DMS114 treated with DMSO at 0.1 percent for 48 hours (cell line): ENCODE results near the gene MIEN1.
"Not testable (repeated sequence)": the region's sequence is repeated elsewhere in the genome, so short reads cannot be mapped to it uniquely, and the experiment has no call there.

Experiments
- DNase-seq: peaks from one replicate; lab custom pipeline; 2025; ENCODE audit not compliant: unreplicated experiment; lab: John Stamatoyannopoulos, UW

The MIEN1 gene

DNA sequence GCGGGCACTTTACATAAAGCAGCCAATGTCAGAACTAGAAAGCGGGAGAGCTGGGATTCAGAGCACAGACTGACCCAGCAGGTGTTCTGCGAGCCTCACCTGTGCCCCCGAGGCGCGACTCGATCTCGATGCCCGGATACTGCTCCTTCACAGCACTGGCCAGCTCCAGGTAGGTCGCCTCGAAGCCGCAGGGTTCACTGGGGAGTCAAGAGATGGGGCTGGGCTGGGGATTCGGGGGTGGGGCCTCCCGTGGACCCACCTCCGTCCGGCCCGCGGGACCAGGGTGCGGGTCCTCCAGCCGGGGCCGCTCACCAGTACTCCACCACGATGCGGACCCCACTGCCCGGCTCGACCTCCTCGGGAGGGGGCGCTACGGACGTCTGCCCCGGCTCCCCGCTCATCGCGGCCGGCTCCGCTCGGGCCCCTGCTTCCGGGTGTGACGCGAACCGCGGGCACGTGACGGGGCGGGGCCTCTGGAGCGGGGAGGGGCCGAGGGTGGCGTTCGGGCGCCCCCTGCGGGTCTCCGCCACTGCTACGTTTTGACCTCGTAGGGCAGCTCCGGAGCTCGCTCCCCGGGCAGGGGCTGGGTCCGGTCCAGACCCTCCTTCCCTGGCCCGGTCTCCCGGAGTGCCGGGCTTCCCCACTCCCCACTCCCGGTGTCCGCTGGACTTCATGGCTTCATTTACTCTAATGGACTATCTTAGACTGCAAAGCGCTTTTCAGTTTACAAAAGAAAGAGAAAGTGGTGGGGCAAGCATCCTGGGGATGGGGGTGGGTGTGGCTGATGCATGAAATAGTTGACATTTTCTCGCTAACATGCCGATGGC lies at the start of gene MIEN1:
MIEN1 (minus strand) TSS at position 438 of the 827 bp plus-strand sequence; CDS start at position 401, 37 bp downstream.
- peak; percentile 47 for DNase-seq

DNA sequence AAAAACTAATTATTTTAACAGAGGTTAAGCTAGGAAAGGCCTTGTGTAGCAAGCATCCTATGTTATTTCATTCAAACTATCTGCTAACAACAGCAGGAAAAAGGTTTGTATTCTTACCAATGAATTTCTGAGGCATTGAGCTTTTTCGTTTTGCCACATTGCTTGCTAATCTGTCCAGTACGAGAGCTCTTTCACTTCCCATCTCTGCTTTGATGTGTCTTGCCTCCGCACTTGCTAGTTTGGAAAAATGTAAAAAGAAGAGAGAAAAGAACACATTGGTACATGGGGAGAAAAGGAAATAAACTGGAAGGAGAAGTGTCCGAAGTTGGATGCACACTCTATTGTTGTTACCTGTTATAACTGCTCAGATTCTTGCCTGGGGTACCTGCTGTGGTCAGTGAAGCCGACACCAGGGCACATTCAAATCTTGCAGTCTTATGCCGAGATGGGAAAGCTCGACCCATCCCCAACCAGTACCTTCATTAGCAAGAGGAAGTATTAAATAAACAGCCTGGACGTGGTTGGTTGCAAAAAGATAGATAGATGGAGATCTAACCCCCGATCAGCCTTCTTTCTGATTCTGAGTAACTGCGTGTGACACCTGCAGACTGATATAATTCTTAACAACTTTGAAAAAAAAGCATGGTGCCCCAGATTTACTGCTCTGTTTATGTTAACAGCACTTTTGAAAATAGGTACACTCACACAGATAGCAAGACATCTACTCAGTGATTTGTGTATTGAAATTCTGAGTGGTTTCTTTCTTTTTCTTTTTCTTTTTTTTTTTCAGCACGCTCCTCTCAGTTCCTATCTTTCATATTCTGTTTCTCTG lies 47.4 kb upstream of the MIEN1 start:
- no peak for DNase-seq

DNA sequence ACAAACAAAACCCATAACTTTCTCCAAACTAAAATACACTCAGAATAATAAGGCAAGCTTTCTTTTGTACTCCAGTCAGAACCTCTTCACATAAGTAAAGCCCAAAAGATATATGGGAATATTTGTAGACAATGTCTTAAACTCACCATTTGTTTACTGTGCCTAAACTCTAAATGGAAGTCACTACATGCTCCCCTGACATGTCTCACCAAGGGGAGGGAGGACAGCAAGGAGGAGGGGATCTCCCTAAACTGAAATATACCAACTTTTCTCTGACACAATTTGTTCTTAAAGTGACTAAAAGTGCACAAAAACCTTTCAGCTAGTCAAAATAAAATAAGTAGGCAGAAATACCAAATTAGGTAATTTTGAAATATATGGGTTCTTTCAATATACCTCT lies 45.9 kb upstream of the MIEN1 start:
- DNase-seq, result no peak

GRCh38 chr17:39775031-39775430 lies 44.7 kb upstream of the MIEN1 start:
- DNase-seq, result no peak

DNA sequence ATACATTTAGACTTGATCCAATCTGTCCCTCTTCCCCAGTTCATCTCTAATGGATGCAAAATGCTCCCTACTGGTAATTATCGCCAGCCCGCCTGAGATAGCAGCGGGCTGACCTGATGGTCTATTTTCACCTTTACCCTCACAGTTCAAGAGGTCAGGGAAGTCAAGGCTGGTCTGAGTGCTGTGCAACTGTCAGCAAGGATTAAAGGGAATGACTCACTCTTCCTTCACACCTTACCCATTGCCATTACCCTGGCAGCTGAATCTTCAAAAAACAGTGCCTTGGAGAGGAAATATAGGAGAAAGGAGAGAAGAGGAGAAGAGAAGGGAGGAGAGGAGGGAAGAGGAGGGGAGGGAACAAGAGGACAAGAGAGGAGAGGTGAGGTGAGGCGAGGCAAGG lies 43.7 kb upstream of the MIEN1 start:
- DNase-seq, result no peak

DNA sequence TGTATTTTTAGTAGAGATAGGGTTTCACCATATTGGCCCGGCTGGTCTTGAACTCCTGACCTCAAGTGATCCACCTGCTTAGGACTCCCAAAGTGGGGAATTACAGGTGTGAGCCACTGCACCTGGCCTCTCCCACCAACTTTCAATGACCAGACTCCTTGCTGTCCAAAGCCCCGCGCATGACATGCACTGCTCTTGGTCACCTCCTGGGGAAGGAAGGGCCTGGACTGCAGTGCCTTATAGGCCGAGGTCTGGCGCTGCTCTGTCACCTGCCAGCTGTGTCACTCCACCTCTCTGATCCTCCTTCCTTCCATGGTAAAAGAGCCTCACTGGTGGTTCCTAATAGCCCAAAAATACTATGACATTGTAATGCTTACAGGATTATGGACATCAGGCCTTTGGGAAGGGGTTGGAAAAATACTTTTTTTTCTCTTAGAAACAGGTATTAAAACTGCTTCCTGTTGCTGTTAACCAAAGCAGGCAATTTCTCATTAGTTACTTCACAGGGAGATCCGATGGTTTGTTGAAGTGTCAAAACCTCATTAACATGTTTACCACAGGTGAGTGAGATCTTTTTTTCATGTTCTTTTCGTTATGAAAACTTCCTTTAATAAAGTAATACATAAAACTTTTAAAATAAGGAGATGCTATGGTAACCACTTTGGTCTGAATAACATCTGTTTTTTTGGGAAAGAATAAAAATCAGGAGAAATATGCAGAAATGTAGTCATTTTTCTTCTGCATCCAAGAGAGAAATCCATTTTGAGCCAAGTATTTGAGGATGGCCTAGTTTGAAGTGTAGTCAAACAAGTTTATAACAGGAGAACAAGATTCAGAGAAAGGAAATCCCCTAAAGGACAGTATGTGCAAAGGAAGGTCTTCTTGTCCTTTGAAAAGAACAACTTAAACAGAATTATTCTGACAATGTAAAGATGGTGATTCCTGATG lies 42.9 kb upstream of the MIEN1 start:
- DNase-seq, result no peak

DNA sequence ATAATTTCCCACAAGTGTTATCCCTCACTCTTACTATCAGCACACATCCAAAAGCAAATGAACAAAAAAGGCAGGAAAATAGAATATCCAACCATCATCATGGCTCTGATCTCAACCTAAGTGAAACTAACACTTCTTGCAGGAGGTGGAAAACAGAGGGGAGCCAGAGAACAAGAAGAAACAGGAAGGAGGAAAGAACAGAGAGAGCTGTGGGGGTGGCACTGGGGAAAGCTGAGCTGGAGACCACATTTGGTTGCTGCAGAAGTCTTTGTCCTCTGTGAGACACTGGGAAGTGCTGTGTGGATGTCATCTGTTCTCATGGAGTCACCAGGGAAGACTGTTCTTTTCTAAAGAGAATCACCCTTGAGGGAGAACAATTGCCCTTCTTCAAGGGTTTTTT lies 42.1 kb upstream of the MIEN1 start:
- DNase-seq, result no peak

DNA sequence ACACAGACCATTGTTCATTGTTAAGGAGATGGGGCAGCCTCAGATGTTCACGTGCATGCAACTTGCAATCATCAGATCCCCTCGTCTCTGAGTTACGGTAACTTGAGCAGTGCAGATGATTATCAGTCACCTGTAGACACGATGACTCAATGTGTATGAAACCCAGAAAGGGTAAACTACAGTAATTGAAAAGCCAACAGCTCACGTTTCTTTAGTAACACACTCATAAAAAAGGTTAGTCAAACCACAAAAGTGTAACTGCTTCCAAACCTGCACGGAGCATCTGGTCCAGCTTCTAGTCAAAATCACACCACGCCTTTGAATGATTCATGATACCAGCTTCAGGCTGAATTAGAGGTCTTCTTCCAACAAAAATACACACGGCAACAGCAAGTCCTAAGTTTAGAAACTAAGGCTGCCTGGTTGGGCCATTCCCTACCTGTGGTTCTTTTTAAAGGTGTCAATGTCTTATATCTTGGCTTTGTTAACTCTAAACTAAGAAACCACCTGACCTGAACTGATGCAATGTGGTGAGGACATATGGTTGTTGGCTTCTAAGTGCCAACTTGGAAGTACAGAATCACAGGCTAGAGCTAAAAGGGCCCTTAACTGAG lies 39.7 kb upstream of the MIEN1 start:
- DNase-seq, result no peak

DNA sequence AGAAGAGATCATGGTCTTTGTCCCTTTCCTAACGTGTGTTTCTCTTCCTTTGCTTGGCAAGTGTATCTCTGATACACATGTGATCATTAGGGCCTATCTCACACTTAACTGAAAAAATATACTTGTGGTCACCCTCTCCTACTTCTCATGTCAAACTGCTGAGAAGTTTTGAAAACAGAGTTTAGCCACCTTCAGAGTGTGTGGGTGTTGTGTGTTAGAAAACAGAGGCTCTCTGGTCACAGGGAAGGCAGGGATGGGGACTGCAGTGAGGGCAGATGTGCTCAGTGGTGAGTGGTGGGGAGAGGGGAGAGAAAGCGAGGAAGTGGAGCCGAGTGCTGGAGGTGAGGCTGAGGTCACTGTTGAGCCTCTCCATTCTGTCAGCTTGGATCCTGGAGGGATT lies 36.8 kb upstream of the MIEN1 start:
- no peak for DNase-seq

DNA sequence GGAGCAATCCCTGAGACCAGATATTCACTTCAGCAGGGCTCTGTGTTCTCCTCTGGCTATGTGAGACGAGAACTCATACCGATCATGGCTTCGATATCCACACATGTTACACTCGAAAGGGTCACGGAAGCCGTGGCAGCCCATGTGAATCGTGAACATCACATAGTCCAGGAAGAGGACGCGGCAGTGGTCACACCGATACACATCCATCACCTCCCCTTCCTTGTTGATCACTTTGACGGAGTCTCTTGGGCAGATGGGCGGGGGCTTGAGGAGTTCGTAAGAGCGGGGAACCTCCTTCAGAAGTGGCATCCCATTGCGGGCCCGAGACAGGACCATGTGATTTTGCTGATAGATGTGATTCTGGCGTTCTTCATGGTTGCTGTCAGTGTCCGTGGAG lies 35.4 kb upstream of the MIEN1 start:
- DNase-seq, result no peak

DNA sequence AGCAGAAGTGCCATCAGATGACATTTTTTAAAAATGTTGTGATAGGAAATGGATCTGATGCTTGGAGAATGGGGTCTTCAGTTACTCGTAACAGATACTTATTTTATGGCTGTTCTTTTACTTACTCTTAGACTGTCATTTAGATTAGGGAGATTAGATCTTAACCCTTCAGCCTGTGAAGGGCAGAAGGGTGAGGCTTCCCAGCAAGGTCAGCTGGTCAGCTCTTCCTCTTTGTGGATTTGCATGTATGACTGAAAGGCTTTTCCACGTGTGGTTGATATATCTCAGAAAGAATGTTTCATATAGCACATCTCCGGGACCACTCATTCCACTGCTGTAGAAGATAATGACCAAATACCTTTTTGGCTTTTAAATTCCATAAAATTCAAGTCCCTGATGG lies 34.8 kb upstream of the MIEN1 start:
- DNase-seq, result no peak

GRCh38 chr17:39764171-39764570 lies 33.8 kb upstream of the MIEN1 start:
- not testable (repeated sequence) for DNase-seq

DNA sequence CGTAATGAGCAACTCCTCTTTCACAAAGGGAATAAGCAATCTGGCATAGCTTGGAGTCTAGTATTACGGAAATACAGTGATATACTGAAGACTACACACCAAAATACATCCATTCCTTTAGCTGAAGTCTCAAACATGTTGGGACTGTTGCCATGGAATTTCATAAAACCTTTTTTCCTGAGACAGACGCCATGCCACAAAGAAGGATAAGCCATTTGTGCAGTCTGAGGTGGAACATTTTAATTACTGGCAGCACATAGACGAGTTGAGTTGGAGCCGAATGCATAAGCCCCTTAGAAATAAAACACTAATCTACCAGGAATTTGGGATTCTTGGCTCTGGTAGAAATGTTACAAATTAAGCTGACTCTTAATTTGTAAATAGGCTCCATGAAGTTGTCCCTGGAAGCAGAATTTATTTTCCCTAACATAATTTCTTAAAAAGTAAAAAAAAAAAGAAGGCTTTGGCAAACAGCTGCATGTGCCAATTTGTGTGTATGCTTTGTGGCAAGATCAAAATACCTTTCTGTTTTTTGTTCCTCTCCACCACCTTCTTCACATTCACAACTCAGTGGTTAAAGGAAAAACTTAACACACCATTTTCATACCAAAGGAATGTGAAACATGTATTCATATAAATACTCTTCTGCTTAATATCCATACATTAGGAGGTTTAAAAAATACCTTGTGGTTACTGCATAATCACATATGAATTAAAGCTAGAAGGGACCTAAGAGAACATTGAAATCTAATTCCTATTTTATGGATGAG lies 32.9 kb upstream of the MIEN1 start:
- DNase-seq, result no peak

- DNase-seq, result no peak
These were observed 31.6 kb upstream of the MIEN1 start for GRCh38 chr17:39761861-39762496.

- no peak for DNase-seq
These were observed 28.9 kb upstream of the MIEN1 start for GRCh38 chr17:39759204-39759603.

DNA sequence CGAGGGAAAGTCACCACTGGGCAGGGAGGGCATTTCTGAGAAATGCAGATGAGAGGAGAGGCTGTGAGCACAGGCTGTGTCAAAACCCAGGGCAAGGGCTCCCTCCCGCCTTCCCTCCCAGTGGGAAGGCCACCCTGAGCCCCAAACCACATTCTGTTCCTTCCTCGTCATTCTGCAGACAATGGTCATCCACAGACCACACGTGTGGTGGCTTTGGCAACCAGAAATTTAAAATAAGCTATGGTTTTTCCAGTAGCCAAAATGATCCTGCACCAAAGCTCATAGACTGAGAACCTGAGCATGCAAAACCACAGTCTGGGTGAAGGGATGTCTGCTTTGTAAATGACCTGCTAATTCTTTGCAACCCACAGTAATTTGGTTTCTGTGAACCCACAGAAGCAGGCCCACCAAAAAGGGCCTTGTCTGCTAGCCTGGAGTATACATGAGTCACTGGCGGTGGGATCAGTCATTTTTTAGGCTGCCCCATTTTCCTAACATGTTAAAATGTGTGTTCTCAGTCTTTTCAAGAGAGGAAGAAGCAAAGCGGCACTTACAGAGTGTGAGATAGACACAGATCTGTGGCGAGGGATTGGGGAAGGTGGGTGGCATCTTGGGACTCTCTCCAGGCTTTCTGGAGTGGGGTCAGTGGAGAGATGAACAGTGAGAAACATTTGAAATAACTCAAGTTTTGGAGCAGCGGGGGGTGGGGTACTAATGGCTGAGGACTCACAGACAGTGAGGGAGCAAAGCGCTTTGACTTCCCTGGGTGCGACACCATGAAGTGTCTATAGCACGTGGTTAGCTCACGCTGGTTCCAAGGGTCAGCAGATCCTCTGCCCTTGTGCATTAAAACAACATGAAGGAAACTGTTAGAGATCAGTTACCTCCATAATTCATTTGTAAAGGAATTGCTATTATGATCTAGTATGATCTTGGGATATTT lies 27.9 kb upstream of the MIEN1 start:
- DNase-seq, result no peak

DNA sequence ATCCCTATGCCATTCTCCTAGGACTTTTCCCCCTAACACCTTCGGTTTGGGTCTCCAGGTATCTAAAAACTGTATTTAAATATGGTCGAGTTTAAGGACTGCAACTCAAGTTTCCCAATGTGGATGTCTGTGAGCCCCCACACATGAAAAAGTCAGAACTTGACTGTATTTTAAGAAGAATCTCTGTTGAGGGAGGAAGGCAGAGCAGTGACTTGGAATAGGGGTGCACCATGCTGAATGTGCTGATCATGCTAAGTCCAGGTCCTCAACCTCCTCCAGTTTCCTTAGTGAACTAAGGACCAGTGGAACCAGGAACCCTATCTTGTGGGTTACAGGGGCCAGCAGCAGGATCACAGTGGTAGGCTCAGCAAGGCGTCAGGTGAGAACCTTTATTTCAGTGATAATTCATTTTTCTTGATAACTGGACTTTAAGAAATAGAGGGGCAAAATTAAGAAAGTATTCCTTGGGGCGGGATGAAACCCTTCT lies 26.9 kb upstream of the MIEN1 start:
- no peak for DNase-seq

- no peak for DNase-seq
These were observed 26.2 kb upstream of the MIEN1 start for GRCh38 chr17:39756380-39757079.
